Stimulated activated CD4-positive, alpha-beta T cell treated with anti-CD3 and anti-CD28 coated beads, Interleukin-12 subunit alpha, Interleukin-12 subunit beta, amount 100 ng/mL, for 24 hours (primary cell): Measurements from ENCODE around the gene PDE11A.

Experiments used
- DNase-seq, 2 experiments: peaks; one replicate each; pipeline ENCODE4 v3.0.0-alpha.2; 2020; ENCODE audit warnings: low read depth in 2 of 2

The PDE11A gene

DNA sequence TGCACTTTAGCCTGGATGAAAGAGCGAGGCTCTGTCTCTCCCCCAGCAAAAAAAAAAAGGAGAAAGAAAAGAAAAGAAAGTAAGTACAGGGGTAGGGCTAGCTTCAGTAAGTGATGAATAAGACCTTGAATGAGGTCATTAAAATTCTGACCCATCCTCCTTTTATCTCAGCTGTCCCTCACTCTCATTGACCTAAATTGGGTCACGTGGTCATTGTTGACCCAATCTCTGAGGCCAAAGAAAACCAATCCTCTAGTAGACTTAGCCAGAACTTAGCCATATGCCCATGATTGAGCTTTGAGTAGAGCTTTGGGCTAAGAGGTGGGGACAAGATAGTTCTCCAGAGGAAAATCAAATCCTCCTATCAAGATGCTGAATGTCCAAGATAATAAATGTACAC, 149.3 kb downstream of the PDE11A start:
- no peak for DNase-seq

DNA sequence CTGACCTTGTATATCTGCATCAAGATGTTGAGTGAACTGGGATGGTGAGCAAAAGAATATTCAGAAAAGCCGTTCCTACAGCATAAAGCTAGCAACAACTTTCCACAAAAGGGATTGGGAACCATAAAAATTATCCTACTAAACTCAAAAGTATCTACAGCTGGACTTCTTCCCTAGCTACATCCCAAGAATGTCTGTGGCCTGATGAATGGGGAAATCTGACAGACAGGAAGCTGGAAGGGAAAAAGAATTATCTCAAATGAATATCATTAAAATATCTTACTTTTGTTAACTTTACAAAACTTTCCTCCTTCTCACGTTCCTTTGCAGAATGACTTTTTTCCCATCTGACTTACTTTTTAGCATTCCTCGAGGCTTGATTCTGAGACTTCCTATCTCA, 150.9 kb downstream of the PDE11A start:
- no peak for DNase-seq

- no peak for DNase-seq
These were observed 155.4 kb downstream of the PDE11A start for GRCh38 chr2:177917169-177917568.

DNA sequence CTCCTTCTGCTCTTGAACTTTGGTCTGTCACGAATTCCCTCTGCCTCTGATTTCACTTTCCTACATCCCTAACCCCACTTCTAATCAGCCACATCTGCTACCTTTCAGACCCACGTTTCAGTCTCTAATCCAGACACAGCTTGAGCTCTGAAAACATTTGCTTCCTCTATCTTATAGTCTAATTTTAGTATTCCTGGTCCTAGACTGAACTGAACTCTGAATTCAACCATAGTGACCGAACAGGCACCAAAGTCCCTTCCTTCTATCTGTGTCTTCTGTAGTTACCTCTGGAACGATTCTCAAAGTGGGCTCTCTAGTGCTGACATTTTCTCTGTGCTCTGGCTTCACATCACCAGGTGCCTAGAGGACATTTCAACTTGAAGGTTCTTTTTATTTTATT, 156.2 kb downstream of the PDE11A start:
- DNase-seq: no peak

GRCh38 chr2:177914247-177914646, 158.3 kb downstream of the PDE11A start:
- DNase-seq: no peak

- no peak for DNase-seq
These were observed 162.6 kb downstream of the PDE11A start for GRCh38 chr2:177909962-177910361.

DNA sequence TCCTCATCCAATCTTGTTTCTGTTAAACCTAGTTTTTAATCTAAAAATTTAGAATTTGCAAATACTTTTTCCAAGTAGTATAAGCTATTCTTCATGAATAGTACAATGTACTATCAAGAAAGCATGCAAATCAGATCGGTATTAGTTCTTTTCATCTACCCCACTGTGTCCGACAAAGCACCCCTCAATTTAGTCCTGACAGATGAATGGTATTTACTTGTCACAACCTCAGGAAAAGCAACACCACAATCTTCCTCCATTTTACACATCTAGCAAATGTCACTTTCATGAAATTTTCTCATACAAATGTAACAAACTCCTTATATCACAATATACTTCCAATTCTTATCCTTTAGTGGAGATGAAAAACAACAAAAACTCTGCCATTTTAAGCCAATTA, 163.8 kb downstream of the PDE11A start:
- no peak for DNase-seq

- DNase-seq: no peak
These were observed 164.4 kb downstream of the PDE11A start for GRCh38 chr2:177908182-177908581.

DNA sequence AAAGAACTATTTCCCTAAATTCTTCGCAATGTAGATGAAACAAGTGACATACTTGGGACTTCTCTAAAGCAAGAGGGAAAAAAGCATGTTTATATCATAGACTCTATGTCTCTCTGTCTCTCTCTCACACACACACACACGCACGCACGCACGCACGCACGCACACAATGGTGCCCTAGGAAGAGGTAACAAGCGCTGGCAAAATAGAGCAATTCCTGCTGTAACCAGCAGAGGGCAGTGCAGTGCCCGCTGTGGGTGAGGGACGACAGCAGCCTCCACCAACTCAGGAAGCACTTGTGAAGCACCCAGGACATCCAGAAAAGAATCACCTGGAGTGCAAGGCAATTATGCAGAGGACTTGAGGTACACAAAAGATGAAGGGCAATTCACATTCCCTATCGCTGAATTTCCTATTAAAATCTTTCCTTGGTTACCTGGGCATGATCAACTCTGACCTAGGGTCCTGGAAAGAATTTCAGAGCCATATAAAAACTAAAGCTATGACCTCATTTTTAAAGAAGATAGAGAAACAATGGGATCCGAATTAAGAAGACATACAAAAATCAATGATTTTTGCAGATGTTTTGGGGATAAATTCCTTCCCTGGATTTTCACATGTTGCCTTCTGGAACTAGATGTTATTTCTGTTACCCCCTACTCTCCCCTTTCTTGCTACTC, 166.4 kb downstream of the PDE11A start:
- peak; percentile 20 to 63 for DNase-seq

GRCh38 chr2:177905640-177906039, 166.9 kb downstream of the PDE11A start:
- no peak for DNase-seq

DNA sequence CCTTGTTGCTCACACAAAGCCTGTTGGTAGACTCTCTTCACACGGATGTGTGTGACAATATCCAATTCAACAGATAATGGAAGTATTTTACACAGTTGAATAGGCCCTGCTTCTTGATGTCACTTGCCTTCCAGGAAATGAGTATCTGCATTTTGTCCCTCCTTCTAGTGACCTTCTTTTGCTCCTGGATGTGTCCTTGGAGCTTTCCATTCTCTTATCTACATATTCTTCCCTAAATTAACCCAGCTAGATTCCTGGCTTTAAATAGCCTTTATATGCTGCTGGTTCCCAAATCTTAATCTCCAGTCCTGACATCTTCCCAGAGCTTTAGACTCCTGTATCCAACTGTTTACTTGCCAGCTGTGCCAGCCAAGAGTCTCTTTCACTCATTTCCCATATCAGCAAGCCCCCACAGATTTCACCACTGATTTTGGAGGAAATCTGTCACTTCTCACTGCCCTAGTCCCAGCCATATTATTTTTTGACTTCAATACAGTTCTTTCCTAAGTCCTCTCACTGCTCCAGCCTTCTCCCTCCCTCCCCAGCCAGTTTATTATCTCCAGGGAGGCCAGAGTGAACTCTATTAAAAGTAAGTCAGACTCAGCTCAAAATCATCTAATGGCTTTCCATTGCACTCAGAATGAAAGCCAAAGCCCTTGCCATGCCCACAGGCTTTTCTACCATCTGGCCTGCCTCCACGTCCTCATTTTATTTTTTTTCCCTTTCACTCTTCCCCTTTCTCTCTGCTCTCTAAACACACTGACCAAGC, 170.0 kb downstream of the PDE11A start:
- no peak for DNase-seq

DNA sequence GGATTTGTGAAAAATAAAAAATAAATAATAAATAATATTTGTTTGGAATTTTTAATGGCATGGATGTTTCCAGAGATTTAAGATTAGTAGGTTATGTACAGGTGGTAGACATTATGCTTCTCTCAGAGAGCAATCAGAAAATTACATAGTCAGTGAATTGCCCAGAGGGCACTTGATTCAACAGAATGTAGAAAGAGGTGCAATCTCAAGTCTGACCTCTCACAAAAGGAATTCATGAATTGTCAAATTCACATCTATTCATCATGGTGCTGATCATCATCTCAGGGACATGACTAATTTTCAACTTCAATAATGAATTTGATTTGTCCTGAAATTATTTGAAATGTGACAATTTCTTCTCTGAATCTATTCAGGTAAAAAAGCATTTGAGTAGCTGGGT, 172.5 kb downstream of the PDE11A start:
- DNase-seq: no peak

GRCh38 chr2:177897278-177897677, 175.3 kb downstream of the PDE11A start:
- DNase-seq: no peak

GRCh38 chr2:177896587-177896986, 176.0 kb downstream of the PDE11A start:
- DNase-seq: no peak

- no peak for DNase-seq
These were observed 178.0 kb downstream of the PDE11A start for GRCh38 chr2:177894546-177894945.

- no peak for DNase-seq
These were observed 178.7 kb downstream of the PDE11A start for GRCh38 chr2:177893880-177894279.

GRCh38 chr2:177891533-177891932, 181.0 kb downstream of the PDE11A start:
- DNase-seq: no peak

DNA sequence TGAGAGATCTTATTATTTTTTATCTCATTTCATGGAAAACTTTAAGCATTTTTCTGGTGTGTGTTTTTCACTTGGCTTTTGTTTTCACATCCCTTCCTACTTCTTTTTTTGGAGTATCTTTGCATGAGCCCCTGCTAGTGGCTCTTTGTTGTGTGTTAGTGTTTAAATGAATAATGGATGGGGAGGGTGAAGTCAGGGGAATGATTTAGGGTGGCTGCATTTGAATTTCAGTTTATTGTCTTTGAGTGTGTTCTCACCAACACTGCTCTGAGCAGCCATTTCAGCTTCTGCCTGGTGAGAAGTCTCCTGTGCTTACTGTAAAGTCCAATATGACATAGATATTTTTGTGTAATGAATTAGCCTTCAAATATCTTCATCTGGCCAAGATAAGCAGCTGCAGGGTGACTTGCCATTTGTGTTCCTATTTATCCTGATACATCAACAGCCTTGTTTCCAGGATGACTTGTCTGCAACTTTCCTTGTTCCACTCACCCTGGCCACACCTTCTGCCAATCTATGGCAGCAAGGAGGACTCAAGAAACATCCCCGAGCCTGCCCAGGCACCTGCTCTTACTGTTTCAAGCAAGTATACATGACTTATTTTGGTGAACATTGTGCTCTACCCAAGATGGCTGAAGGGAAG, 182.6 kb downstream of the PDE11A start:
- no peak for DNase-seq

- no peak for DNase-seq
These were observed 184.0 kb downstream of the PDE11A start for GRCh38 chr2:177888581-177888980.

DNA sequence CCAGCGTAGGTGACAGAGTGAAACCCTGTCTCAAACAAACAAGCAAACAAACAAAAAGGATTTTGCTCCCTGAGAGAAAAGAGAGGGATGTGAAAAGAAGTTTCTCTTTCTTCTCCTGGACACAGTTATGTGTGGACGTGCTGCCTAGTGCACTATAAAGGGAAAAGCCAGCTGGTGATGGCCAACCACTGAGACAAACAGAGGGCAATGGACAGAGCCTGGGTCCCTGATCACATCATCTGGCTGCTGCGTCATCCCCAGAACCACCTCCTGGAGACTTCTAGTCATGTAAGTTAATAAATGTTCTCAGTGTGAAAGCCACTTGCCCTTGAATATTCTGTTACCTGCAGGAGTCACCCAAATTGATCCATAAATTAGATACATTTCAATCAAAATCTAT, 184.9 kb downstream of the PDE11A start:
- DNase-seq: no peak

DNA sequence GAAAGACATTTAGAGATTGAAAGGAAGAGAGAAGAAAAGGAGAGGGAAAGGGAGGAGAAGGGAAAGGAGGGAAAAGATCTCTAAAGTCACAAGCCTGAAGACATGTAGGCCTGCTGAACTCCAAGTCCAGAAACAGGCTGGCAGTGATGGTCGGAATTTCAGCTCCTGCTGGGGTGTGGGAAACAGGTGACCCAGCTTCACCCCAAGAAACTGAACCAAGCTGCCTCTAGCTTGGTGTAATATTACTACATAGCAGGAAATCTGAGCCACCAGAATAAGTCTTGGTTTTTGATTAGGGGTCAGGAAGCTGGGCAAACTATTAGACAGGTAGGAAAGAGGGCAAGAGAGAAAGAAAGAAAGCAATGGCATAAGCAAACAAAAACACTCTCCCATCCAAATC, 185.8 kb downstream of the PDE11A start:
- DNase-seq: no peak

- DNase-seq: no peak
These were observed 186.6 kb downstream of the PDE11A start for GRCh38 chr2:177885828-177886466.

- no peak for DNase-seq
These were observed 189.4 kb downstream of the PDE11A start for GRCh38 chr2:177883177-177883576.
